Coronary artery (tissue), 2 donors: ENCODE measurements around the gene TMEM167B.

Experiments
- DNase-seq: peaks from one replicate; pipeline ENCODE4 v3.0.0-alpha.2; 2017; ENCODE audit warnings: low spot score
- H3K27ac ChIP-seq, 2 donors: fragments of 200-600 bp; sonication (generic); one replicate each; pipeline ENCODE4 v1.5.1; 2016 to 2019
- H3K4me3 ChIP-seq: fragments of 200-600 bp; sonication (generic); 2 replicates; pipeline ENCODE4 v1.5.1; 2016; ENCODE audit warnings: mild to moderate bottlenecking, moderate library complexity
- TF ChIP-seq, protein P1 (sequence below): fragments of 200-600 bp; sonication (generic); IDR thresholded peaks from one replicate; pipeline ENCODE4 v1.5.1; 2019; ENCODE audit warnings: antibody characterized with exemption

TMEM167B gene

DNA sequence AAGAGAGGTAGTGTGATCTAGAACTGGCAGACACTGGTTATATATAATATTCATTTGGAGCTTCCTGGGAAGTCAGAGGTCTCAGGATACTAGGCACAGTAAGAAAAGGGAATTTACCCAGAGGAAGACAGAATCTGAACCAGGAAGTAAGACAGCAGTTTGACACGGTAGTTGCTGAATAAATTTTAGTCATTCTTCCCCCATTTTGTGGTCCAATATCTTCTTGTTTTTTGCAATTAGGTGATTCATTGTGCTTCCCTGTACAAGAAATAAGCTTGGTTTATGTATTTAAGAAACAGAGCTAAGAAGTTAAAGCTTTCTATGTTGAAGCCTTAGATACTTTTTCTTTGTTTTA, 1.3 kb downstream of the TMEM167B start:
- H3K27ac ChIP-seq: peak overlapping the region; percentile 94 to 98
- TF ChIP-seq, protein P1, sequence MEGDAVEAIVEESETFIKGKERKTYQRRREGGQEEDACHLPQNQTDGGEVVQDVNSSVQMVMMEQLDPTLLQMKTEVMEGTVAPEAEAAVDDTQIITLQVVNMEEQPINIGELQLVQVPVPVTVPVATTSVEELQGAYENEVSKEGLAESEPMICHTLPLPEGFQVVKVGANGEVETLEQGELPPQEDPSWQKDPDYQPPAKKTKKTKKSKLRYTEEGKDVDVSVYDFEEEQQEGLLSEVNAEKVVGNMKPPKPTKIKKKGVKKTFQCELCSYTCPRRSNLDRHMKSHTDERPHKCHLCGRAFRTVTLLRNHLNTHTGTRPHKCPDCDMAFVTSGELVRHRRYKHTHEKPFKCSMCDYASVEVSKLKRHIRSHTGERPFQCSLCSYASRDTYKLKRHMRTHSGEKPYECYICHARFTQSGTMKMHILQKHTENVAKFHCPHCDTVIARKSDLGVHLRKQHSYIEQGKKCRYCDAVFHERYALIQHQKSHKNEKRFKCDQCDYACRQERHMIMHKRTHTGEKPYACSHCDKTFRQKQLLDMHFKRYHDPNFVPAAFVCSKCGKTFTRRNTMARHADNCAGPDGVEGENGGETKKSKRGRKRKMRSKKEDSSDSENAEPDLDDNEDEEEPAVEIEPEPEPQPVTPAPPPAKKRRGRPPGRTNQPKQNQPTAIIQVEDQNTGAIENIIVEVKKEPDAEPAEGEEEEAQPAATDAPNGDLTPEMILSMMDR: no peak
- DNase-seq: no peak
- H3K4me3 ChIP-seq: peak overlapping the region; percentile 95

DNA sequence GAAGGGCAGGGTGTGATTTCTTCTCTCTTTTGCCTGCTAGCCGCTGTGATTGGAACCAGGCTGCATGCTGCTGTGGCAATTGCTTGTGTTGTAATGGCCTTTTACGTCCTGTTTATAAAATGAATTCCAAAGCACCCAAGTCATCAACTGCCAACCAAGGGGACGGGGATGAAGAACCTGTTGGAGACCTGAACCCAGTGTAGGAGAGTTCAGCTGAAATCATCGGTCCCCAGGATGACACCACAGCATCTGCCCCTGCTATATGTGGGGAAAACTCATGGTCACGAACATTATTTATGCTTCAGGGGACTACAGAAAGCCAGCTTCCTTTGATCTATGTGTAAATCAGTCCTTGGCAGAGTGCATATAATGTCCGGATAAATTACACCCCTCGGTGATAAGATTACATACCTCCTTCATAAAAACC, 3.8 kb downstream of the TMEM167B start:
- Histone ChIP-seq H3K27ac (no peak overlapping the region), H3K4me3 (no peak overlapping the region)
- no peak for DNase-seq
- TF ChIP-seq, protein P1: no peak

DNA sequence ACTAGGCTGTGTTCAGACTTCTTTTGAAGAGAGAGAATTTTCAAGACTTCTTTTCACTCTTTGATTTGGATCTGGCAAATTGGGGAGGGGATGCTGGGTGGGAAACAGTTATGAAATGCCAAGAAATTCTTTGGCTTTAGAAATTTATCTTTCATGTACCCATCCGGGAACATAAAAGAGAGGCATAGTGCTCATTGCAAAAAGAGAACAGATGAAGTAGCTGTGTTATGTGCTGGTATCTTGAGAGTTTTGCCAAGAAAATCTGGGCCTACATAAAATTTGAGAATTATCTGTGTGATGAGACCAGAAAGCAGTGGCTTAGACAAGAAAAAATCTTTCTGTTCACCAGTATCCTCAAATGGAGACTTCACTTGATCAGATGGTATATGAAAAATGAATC, 4.3 kb downstream of the TMEM167B start:
- TF ChIP-seq, protein P1: no peak
- no peak for DNase-seq
- H3K27ac ChIP-seq: no peak overlapping the region
- H3K4me3 ChIP-seq: no peak overlapping the region

DNA sequence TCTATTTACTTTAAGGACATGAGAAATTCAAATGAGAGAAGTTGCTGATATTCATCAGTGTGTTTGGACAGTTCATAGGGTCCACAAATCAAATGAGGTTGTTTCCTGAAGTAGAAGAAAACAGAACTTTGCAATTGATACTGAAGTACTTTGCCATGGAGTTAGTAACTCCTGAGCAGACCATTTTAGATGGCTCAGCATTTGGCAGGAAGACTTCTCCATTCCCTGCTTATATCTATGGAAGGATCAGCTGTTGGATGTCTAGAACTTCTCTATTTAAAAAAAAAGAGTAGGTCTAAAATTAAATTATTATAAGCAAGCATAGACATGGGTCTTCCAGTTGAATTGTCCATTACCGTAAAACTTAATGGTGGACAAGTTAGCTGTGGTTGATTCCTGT, 5.1 kb downstream of the TMEM167B start:
- Histone ChIP-seq H3K27ac (no peak overlapping the region), H3K4me3 (no peak overlapping the region)
- no peak for DNase-seq
- TF ChIP-seq, protein P1: no peak

DNA sequence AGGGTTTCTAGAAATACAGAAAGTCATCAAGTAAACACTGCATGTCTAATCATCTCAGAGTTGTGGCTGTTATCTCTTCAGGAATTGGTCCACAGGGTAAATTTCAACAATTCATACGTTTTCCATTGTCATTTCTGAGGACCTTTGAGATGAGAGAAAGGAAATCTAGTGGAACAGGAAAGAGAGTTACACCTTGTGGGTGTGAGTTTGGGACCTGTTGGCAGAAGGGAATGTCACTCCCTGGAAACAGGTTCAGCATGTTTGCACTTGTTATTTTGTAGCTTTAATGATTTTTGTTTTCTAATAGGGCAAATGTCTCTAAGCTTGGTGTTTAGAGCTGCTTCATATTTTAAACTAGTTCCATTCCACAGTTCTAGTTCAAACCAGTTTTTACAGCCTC, 5.6 kb downstream of the TMEM167B start:
- Histone ChIP-seq H3K4me3 (no peak overlapping the region), H3K27ac (no peak overlapping the region)
- TF ChIP-seq, protein P1: no peak
- no peak for DNase-seq

DNA sequence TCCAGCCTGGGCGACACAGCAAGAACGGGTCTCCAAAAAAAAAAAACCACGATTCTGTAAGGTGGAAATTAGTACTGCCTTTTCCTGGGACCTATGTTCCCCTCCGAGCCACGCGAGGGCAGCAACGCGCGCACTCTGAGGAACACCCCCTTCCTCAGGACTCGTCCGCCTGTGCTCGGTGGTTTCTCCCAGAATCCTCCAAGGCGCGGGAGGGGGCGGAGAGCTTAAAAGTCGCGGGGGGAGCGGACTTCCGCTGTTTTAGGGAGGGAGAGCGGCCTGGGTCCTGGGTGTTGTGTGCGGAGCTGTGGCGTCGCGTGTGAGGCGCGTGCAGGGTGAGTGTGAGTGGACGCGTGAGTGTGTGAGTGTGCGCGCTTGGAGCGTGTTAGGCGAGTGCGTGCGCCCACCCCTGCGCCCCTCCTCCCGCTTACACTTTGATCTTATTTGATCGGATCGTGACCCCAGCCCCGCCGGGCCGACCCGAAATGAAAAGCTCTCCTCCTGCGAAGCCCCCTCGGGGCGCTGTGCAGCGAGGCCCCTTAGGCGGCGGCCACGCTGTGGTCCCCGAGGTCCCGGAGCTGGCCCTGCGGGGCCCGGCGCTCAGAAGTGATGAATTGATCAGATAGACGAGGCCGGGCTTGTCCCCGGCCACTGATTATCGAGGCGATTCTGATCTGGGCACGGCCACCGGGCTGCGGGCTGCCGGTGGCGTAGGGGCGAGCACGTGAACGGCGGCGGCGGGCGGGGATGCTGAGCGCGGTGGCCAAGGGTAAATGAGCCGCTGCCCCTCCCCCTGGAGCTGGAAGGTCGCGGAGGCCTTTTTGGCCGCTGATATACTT, 9.6 kb downstream of the TMEM167B start:
- Histone ChIP-seq H3K4me3 (peak overlapping the region; percentile 96), H3K27ac (peak overlapping the region; percentile 93 to 98)
- DNase-seq: peak; percentile 98
- TF ChIP-seq, protein P1: peak; percentile 73
